Keratinocyte (primary cell): ENCODE data around the gene NACAD.

Experiments used
- CTCF ChIP-seq, 3 experiments: IDR thresholded peaks in 1 of 3; conservative IDR thresholded peaks in 1 of 3; optimal IDR thresholded peaks in 1 of 3; 2 replicates in 2 of 3; 3 replicates in 1 of 3; pipeline versions ENCODE3 to v1.5.1; 2011; ENCODE audit warnings: low read length in 3 of 3, mild to moderate bottlenecking in 3 of 3, moderate library complexity in 2 of 3, control low read depth in 1 of 3, inconsistent platforms in 1 of 3; ENCODE audit not compliant: insufficient read depth in 2 of 3; ENCODE audit errors: extremely low read depth in 1 of 3
- EZH2 ChIP-seq: IDR thresholded peaks from one replicate; pipeline ENCODE4 v1.6.1; 2012; ENCODE audit warnings: inconsistent platforms, mild to moderate bottlenecking, low read length, moderate library complexity

- TF ChIP-seq CTCF (optimal IDR thresholded peaks at IDR 0.05 in 1 of 3, IDR thresholded peaks at IDR 0.05 in 1 of 3, conservative IDR thresholded peaks at IDR 0.05 in 1 of 3; ENCODE audit: extremely low read depth in 1 of 3, insufficient read depth in 2 of 3, low read length in 3 of 3): no peak
- no peak for TF ChIP-seq EZH2
These were observed 21.2 kb downstream of the NACAD start for GRCh38 chr7:45067582-45067981.
